ENCODE measurements around the gene SERTAD3.
A peak's percentile ranks its signal among the peaks of the same experiment; 100 is the strongest.
"Not testable (repeated sequence)": the region's sequence is repeated elsewhere in the genome, so short reads cannot be mapped to it uniquely, and the experiment has no call there.

SERTAD3 gene

GRCh38 chr19:40457953-40458596 lies 13.9 kb upstream of the SERTAD3 start:
- DNase-seq = no peak

- no peak for DNase-seq
Observed at GRCh38 chr19:40457048-40457447, 12.9 kb upstream of the SERTAD3 start.

- DNase-seq = not testable (repeated sequence)
Observed at GRCh38 chr19:40453943-40454342, 9.8 kb upstream of the SERTAD3 start.

GRCh38 chr19:40453151-40453735 lies 9.1 kb upstream of the SERTAD3 start:
- DNase-seq = no peak

GRCh38 chr19:40452016-40452415 lies 7.9 kb upstream of the SERTAD3 start:
- DNase-seq = no peak

GRCh38 chr19:40450664-40451063 lies 6.5 kb upstream of the SERTAD3 start:
- no peak for DNase-seq

- no peak for DNase-seq
Observed at GRCh38 chr19:40449506-40449905, 5.4 kb upstream of the SERTAD3 start.

GRCh38 chr19:40446263-40446784 lies 2.2 kb upstream of the SERTAD3 start:
- no peak for DNase-seq

- no peak for DNase-seq
Observed at GRCh38 chr19:40445780-40446262, 1.7 kb upstream of the SERTAD3 start.

GRCh38 chr19:40444825-40445312 lies 734 bp upstream of the SERTAD3 start:
- DNase-seq = no peak

GRCh38 chr19:40443131-40443999 lies 770 bp downstream of the SERTAD3 start:
- peak; percentile 100 for DNase-seq

- no peak for DNase-seq
Observed at GRCh38 chr19:40442328-40443130, 1.6 kb downstream of the SERTAD3 start.

- DNase-seq = no peak
Observed at GRCh38 chr19:40441719-40442253, 2.3 kb downstream of the SERTAD3 start.

GRCh38 chr19:40438284-40438683 lies 5.9 kb downstream of the SERTAD3 start:
- no peak for DNase-seq

GRCh38 chr19:40433391-40434216 lies 10.5 kb downstream of the SERTAD3 start:
- DNase-seq = peak; percentile 67 to 74

GRCh38 chr19:40432760-40433159 lies 11.4 kb downstream of the SERTAD3 start:
- DNase-seq = not testable (repeated sequence)

- DNase-seq = no peak
Observed at GRCh38 chr19:40431698-40432097, 12.4 kb downstream of the SERTAD3 start.

GRCh38 chr19:40430242-40430641 lies 13.9 kb downstream of the SERTAD3 start:
- not testable (repeated sequence) for DNase-seq

GRCh38 chr19:40428197-40428596 lies 15.9 kb downstream of the SERTAD3 start:
- not testable (repeated sequence) for DNase-seq

GRCh38 chr19:40425450-40426287 lies 18.5 kb downstream of the SERTAD3 start, which contains the start of gene SERTAD1:
Gene SERTAD1, minus strand, starts transcription at chr19:40425992. Its CDS starts 2,446 bp downstream, at chr19:40423546.
- peak; percentile 100 for DNase-seq

Measured in CD4-positive, alpha-beta T cell treated with Interferon alpha-2 for 1 hour (primary cell).